ENCODE measurements around the gene KLHL25.
"Not testable (repeated sequence)": the region's sequence is repeated elsewhere in the genome, so short reads cannot be mapped to it uniquely, and the experiment has no call there.

DNA sequence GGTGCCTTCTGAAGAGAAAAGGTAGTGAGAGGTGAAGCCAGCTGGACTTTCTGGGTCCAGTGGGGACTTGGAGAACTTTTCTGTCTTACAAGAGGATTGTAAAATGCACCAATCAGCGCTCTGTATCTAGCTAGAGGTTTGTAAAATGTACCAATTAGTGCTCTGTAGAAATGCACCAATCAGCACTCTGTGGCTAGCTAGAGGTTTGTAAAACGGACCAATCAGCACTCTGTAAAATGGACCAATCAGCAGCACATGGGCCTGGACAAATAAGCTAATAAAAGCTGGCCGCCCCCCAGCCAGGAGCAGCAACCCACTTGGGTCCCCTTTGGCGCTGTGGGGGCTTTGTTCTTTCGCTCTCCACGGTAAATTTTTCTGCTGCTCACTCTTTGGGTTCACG is 1.6 kb upstream of the KLHL25 start:
- TF ChIP-seq POLR2AphosphoS5, POLR2A (IDR thresholded peaks at IDR 0.05): not testable (repeated sequence)
- TF ChIP-seq, protein P1, sequence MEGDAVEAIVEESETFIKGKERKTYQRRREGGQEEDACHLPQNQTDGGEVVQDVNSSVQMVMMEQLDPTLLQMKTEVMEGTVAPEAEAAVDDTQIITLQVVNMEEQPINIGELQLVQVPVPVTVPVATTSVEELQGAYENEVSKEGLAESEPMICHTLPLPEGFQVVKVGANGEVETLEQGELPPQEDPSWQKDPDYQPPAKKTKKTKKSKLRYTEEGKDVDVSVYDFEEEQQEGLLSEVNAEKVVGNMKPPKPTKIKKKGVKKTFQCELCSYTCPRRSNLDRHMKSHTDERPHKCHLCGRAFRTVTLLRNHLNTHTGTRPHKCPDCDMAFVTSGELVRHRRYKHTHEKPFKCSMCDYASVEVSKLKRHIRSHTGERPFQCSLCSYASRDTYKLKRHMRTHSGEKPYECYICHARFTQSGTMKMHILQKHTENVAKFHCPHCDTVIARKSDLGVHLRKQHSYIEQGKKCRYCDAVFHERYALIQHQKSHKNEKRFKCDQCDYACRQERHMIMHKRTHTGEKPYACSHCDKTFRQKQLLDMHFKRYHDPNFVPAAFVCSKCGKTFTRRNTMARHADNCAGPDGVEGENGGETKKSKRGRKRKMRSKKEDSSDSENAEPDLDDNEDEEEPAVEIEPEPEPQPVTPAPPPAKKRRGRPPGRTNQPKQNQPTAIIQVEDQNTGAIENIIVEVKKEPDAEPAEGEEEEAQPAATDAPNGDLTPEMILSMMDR (IDR thresholded peaks at IDR 0.05): not testable (repeated sequence)
